Activated CD4-positive, alpha-beta T cell treated with anti-CD3 and anti-CD28 coated beads, Interleukin-2, amount 10 ng/mL, durations not matched to agents 24 days and 14 days (primary cell): ENCODE data around the gene LCN10. TPM values are rescaled to one million over a fixed set of nuclear protein-coding genes. Genes with fewer than 3 reads are reported as not detected.

Experiments used
- total RNA-seq: library from RNA; stranded (reverse); gene quantifications from 2 replicates; pipeline ENCODE4 v1.2.3, GENCODE V29; 2022

LCN10 gene
- total RNA-seq, 1 donor from 2014 or later: 1.7 TPM

Other genes starting within 250 kb of the LCN10 start
- gene NOTCH1, start 196.9 kb downstream of the LCN10 start, total RNA-seq: 108 and 113 TPM in 2 replicates
- gene EGFL7, start 80.0 kb downstream of the LCN10 start, total RNA-seq: 3.2 and 3.5 TPM in 2 replicates
- gene AGPAT2, start 55.5 kb downstream of the LCN10 start, total RNA-seq: 25.6 and 25.9 TPM in 2 replicates
- gene DIPK1B, start 30.4 kb downstream of the LCN10 start, total RNA-seq: 1.1 and 1.5 TPM in 2 replicates
- gene LCN6, start 5.6 kb upstream of the LCN10 start, total RNA-seq: not detected in 2 replicates
- not detected in 2 replicates for gene LCN8, start 15.3 kb upstream of the LCN10 start, total RNA-seq
- gene LCN15, start 21.6 kb upstream of the LCN10 start, total RNA-seq: not detected in 2 replicates
- 36.1 and 40.1 TPM in 2 replicates for gene TMEM141, start 48.4 kb upstream of the LCN10 start, total RNA-seq
- gene CCDC183, start 53.4 kb upstream of the LCN10 start, total RNA-seq: 0.14 and 0.42 TPM in 2 replicates
- gene RABL6, start 65.0 kb upstream of the LCN10 start, total RNA-seq: 116 and 119 TPM in 2 replicates
- 5.7 and 5.9 TPM in 2 replicates for gene AJM1, start 99.5 kb upstream of the LCN10 start, total RNA-seq
- 134 and 145 TPM in 2 replicates for gene PHPT1, start 106.5 kb upstream of the LCN10 start, total RNA-seq
- 24.7 and 30.1 TPM in 2 replicates for gene MAMDC4, start 109.4 kb upstream of the LCN10 start, total RNA-seq
- 378 and 380 TPM in 2 replicates for gene EDF1, start 123.4 kb upstream of the LCN10 start, total RNA-seq
- gene TRAF2, start 143.6 kb upstream of the LCN10 start, total RNA-seq: 61.6 and 66.6 TPM in 2 replicates
- gene FBXW5, start 201.8 kb upstream of the LCN10 start, total RNA-seq: 92.7 and 93.6 TPM in 2 replicates
- 0.69 and 1.7 TPM in 2 replicates for gene C8G, start 202.3 kb upstream of the LCN10 start, total RNA-seq
- 1.3 and 2.3 TPM in 2 replicates for gene LCN12, start 209.3 kb upstream of the LCN10 start, total RNA-seq
- gene PTGDS, start 234.6 kb upstream of the LCN10 start, total RNA-seq: not detected in 2 replicates
- gene LCNL1, start 240.1 kb upstream of the LCN10 start, total RNA-seq: not detected in 2 replicates
- 87.8 and 90.2 TPM in 2 replicates for gene PAXX, start 249.5 kb upstream of the LCN10 start, total RNA-seq